ENCODE results near the gene C12orf50.

The C12orf50 gene

GRCh38 chr12:87988534-87988933, 40.7 kb downstream of the C12orf50 start:
- DNase-seq (ENCODE audit: low read depth) = no peak
- TF ChIP-seq MAX (IDR thresholded peaks at IDR 0.05; ENCODE audit: low read depth, low read length) (no peak), CTCF (IDR thresholded peaks at IDR 0.05; ENCODE audit: low read depth, low read length) (no peak), MYC (IDR thresholded peaks at IDR 0.05; ENCODE audit: low read depth, low read length) (no peak), POLR2A (IDR thresholded peaks at IDR 0.05; ENCODE audit: extremely low read depth, insufficient read length) (no peak)
- H3K4me3 ChIP-seq (ENCODE audit: low read depth, low read length) = no peak overlapping the region

GRCh38 chr12:87985069-87985675, 44.0 kb downstream of the C12orf50 start:
- H3K4me3 ChIP-seq (ENCODE audit: low read depth, low read length) = no peak overlapping the region
- TF ChIP-seq MYC (IDR thresholded peaks at IDR 0.05; ENCODE audit: low read depth, low read length) (no peak), POLR2A (IDR thresholded peaks at IDR 0.05; ENCODE audit: extremely low read depth, insufficient read length) (no peak), CTCF (IDR thresholded peaks at IDR 0.05; ENCODE audit: low read depth, low read length) (no peak), MAX (IDR thresholded peaks at IDR 0.05; ENCODE audit: low read depth, low read length) (no peak)
- DNase-seq (ENCODE audit: low read depth) = no peak

GRCh38 chr12:87982208-87982607, 47.0 kb downstream of the C12orf50 start:
- no peak for DNase-seq (ENCODE audit: low read depth)
- TF ChIP-seq POLR2A (IDR thresholded peaks at IDR 0.05; ENCODE audit: extremely low read depth, insufficient read length) = no peak
- no peak for TF ChIP-seq CTCF (IDR thresholded peaks at IDR 0.05; ENCODE audit: low read depth, low read length)
- no peak for TF ChIP-seq MYC (IDR thresholded peaks at IDR 0.05; ENCODE audit: low read depth, low read length)
- no peak for TF ChIP-seq MAX (IDR thresholded peaks at IDR 0.05; ENCODE audit: low read depth, low read length)
- H3K4me3 ChIP-seq (ENCODE audit: low read depth, low read length) = no peak overlapping the region

- TF ChIP-seq MAX (IDR thresholded peaks at IDR 0.05; ENCODE audit: low read depth, low read length) = no peak
- TF ChIP-seq CTCF (IDR thresholded peaks at IDR 0.05; ENCODE audit: low read depth, low read length) = no peak
- no peak for TF ChIP-seq POLR2A (IDR thresholded peaks at IDR 0.05; ENCODE audit: extremely low read depth, insufficient read length)
- no peak for TF ChIP-seq MYC (IDR thresholded peaks at IDR 0.05; ENCODE audit: low read depth, low read length)
- DNase-seq (ENCODE audit: low read depth) = no peak
- no peak overlapping the region for H3K4me3 ChIP-seq (ENCODE audit: low read depth, low read length)
These were observed 47.7 kb downstream of the C12orf50 start for GRCh38 chr12:87981495-87981894.

- H3K4me3 ChIP-seq (ENCODE audit: low read depth, low read length) = no peak overlapping the region
- TF ChIP-seq POLR2A (IDR thresholded peaks at IDR 0.05; ENCODE audit: extremely low read depth, insufficient read length) (no peak), MAX (IDR thresholded peaks at IDR 0.05; ENCODE audit: low read depth, low read length) (no peak), MYC (IDR thresholded peaks at IDR 0.05; ENCODE audit: low read depth, low read length) (no peak), CTCF (IDR thresholded peaks at IDR 0.05; ENCODE audit: low read depth, low read length) (no peak)
- DNase-seq (ENCODE audit: low read depth) = no peak
These were observed 53.3 kb downstream of the C12orf50 start for GRCh38 chr12:87975879-87976278.
